ENCODE data around the gene MPIG6B.

DNA sequence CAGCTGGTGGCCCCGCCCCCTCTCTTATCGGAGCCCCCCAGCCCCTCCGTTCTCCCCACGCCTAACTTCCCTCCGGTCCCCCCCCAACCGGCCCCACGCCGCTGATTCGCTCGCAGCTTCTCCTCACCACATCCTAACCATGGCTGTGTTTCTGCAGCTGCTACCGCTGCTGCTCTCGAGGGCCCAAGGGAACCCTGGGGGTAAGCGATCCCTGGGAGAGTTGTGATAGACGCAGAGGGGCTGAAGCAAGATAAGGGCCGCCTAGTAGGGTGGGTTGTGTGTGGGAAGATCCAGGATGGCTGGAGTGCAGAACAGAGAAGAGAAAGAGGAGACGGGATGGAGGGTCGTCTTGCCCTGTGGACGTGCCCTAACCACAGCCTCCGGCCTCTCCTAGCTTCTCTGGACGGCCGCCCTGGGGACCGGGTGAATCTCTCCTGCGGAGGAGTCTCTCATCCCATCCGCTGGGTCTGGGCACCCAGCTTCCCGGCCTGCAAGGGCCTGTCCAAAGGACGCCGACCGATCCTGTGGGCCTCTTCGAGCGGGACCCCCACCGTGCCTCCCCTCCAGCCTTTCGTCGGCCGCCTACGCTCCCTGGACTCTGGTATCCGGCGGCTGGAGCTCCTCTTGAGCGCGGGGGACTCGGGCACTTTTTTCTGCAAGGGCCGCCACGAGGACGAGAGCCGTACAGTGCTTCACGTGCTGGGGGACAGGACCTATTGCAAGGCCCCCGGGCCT, at the start of gene MPIG6B:
- TF ChIP-seq, protein P1, sequence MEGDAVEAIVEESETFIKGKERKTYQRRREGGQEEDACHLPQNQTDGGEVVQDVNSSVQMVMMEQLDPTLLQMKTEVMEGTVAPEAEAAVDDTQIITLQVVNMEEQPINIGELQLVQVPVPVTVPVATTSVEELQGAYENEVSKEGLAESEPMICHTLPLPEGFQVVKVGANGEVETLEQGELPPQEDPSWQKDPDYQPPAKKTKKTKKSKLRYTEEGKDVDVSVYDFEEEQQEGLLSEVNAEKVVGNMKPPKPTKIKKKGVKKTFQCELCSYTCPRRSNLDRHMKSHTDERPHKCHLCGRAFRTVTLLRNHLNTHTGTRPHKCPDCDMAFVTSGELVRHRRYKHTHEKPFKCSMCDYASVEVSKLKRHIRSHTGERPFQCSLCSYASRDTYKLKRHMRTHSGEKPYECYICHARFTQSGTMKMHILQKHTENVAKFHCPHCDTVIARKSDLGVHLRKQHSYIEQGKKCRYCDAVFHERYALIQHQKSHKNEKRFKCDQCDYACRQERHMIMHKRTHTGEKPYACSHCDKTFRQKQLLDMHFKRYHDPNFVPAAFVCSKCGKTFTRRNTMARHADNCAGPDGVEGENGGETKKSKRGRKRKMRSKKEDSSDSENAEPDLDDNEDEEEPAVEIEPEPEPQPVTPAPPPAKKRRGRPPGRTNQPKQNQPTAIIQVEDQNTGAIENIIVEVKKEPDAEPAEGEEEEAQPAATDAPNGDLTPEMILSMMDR (conservative IDR thresholded peaks at IDR 0.05; ENCODE audit: low read length), result no peak
- TF ChIP-seq EZH2phosphoT487 (IDR thresholded peaks at IDR 0.05; ENCODE audit: borderline replicate concordance, low read depth, low read length), result no peak
